Astrocyte (in vitro differentiated cells and primary cell): ENCODE measurements around the gene KLF7. TPM values are rescaled to one million over a fixed set of nuclear protein-coding genes. Genes with fewer than 3 reads are reported as not detected.

Experiments used
- DNase-seq: peaks from one replicate; pipeline ENCODE4 v3.0.0-alpha.2; 2010; ENCODE audit warnings: low read depth
- FAIRE-seq: peaks from 2 replicates; lab custom pipeline; 2011; peaks lifted over from hg19 to GRCh38; lab: Jason Lieb, UNC
- H2AFZ ChIP-seq: 2 replicates; pipeline ENCODE4 v1.6.0; 2012; ENCODE audit warnings: low read depth, low read length, inconsistent platforms
- H3K27ac ChIP-seq: 2 replicates; pipeline ENCODE4 v1.5.1; 2011; ENCODE audit warnings: low read depth, low read length, inconsistent platforms
- H3K27me3 ChIP-seq: 2 replicates; pipeline ENCODE4 v1.6.0; 2011; ENCODE audit warnings: low read length, inconsistent platforms; ENCODE audit not compliant: insufficient read depth
- H3K36me3 ChIP-seq: 2 replicates; pipeline ENCODE4 v1.5.1; 2011; ENCODE audit warnings: low read length, inconsistent platforms; ENCODE audit not compliant: insufficient read depth
- H3K4me1 ChIP-seq: 2 replicates; pipeline ENCODE4 v1.5.1; 2011; ENCODE audit warnings: low read length, inconsistent platforms; ENCODE audit not compliant: insufficient read depth
- H3K4me2 ChIP-seq: 2 replicates; pipeline ENCODE4 v1.6.0; 2012; ENCODE audit warnings: low read length, inconsistent platforms
- H3K4me3 ChIP-seq: 2 replicates; pipeline ENCODE4 v1.5.1; 2011; ENCODE audit warnings: low read depth, mild to moderate bottlenecking, low read length, inconsistent platforms; ENCODE audit not compliant: insufficient read depth
- H3K79me2 ChIP-seq: 2 replicates; pipeline ENCODE4 v1.6.0; 2012; ENCODE audit warnings: mild to moderate bottlenecking, low read length, inconsistent platforms; ENCODE audit not compliant: insufficient read depth
- H3K9ac ChIP-seq: 2 replicates; pipeline ENCODE4 v1.6.0; 2012; ENCODE audit warnings: mild to moderate bottlenecking, low read length, inconsistent platforms
- H3K9me3 ChIP-seq: 2 replicates; pipeline ENCODE4 v1.5.1; 2012; ENCODE audit warnings: low read depth, mild to moderate bottlenecking, low read length, inconsistent platforms; ENCODE audit not compliant: insufficient read depth
- H4K20me1 ChIP-seq: 2 replicates; pipeline ENCODE4 v1.6.0; 2012; ENCODE audit warnings: low read length, inconsistent platforms; ENCODE audit not compliant: insufficient read depth
- H3K27ac Mint-ChIP-seq: one replicate; pipeline ENCODE4 v1.8.0; 2021; ENCODE audit warnings: mild to moderate bottlenecking, mixed read lengths; ENCODE audit not compliant: unreplicated experiment
- H3K27me3 Mint-ChIP-seq: one replicate; pipeline ENCODE4 v1.8.0; 2021; ENCODE audit warnings: low read depth, mixed read lengths; ENCODE audit not compliant: unreplicated experiment
- H3K36me3 Mint-ChIP-seq: one replicate; pipeline ENCODE4 v1.8.0; 2021; ENCODE audit warnings: low read depth, mixed read lengths; ENCODE audit not compliant: unreplicated experiment
- H3K4me1 Mint-ChIP-seq: one replicate; pipeline ENCODE4 v1.8.0; 2021; ENCODE audit warnings: low read depth, mixed read lengths; ENCODE audit not compliant: unreplicated experiment
- H3K4me3 Mint-ChIP-seq: one replicate; pipeline ENCODE4 v1.8.0; 2021; ENCODE audit warnings: mild to moderate bottlenecking, moderate library complexity, mixed read lengths; ENCODE audit not compliant: unreplicated experiment
- H3K9me3 Mint-ChIP-seq: one replicate; pipeline ENCODE4 v1.8.0; 2021; ENCODE audit warnings: mild to moderate bottlenecking, mixed read lengths; ENCODE audit not compliant: unreplicated experiment
- CTCF ChIP-seq: IDR thresholded peaks from 2 replicates; pipeline ENCODE4 v1.5.1; 2011; ENCODE audit warnings: low read depth, mild to moderate bottlenecking, inconsistent platforms, low read length, moderate library complexity; ENCODE audit not compliant: insufficient read depth
- EZH2 ChIP-seq: IDR thresholded peaks from 2 replicates; pipeline ENCODE4 v1.6.1; 2012; ENCODE audit warnings: mild to moderate bottlenecking, low read length, inconsistent platforms; ENCODE audit not compliant: insufficient read depth
- total RNA-seq: library from RNA; stranded (reverse); gene quantifications from 2 replicates; pipeline ENCODE4 v1.2.1, GENCODE V29; 2021

KLF7 gene
- total RNA-seq, 1 donor from 2014 or later, result 81.2 TPM

DNA sequence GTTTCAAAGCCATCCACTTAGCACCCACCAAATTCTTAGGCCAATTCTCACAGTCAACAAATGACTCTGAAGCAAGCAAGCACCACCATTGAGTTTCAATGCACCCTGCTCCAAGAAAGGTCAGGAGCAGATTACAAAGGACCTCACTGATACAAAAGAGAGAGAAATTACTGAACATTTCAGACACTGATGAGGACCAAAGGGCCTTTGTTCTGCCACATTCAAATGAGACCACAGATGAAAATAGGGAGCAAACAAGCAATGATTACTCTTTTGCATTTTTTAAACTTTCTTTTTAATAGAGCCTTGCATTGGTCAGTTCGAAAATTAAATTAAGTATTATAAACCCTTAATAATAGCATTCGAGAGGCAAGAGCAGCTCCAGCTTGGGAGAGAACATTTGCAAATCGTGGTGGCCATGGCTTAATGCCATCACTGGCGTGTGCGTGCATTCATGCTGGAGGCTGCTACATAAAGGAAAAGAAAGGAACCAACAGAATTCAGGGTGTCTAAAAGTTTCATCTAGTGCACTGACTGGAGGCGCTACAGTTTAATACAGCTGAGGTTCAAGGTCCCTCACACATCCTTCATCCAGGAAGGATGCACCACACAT, 87.5 kb downstream of the KLF7 start:
- Histone ChIP-seq H3K4me2 (no peak overlapping the region), H4K20me1 (peaks cover 77% of the 10 kb centered on the region), H3K27ac (no peak overlapping the region), H3K4me3 (no peak overlapping the region), H3K9me3 (no peaks in the 10 kb centered on the region), H3K9ac (no peak overlapping the region), H2AFZ (no peak overlapping the region), H3K36me3 (peaks cover 56% of the 10 kb centered on the region), H3K4me1 (no peaks in the 10 kb centered on the region), H3K79me2 (peaks cover 30% of the 10 kb centered on the region), H3K27me3 (no peaks in the 10 kb centered on the region)
- Mint-ChIP-seq H3K4me3 (no peak overlapping the region), H3K36me3 (peaks cover 31% of the 10 kb centered on the region), H3K27me3 (no peaks in the 10 kb centered on the region), H3K9me3 (no peaks in the 10 kb centered on the region), H3K4me1 (peaks cover 27% of the 10 kb centered on the region), H3K27ac (no peak overlapping the region)
- TF ChIP-seq CTCF (no peak), EZH2 (no peak)
- DNase-seq (no peak), FAIRE-seq (no peak)

- peaks cover 20% of the 10 kb centered on the region for H3K4me1 Mint-ChIP-seq
- peaks cover 46% of the 10 kb centered on the region for H3K36me3 ChIP-seq
Measured at GRCh38 chr2:207077266-207077665, 88.5 kb downstream of the KLF7 start.

More at GRCh38 chr2:207077266-207077665, 88.5 kb downstream of the KLF7 start:
- no peak for TF ChIP-seq CTCF
- TF ChIP-seq EZH2, result no peak
- Histone ChIP-seq H3K27me3 (no peaks in the 10 kb centered on the region), H4K20me1 (peaks cover 67% of the 10 kb centered on the region), H3K4me2 (no peak overlapping the region), H3K27ac (no peak overlapping the region), H2AFZ (no peak overlapping the region), H3K9me3 (no peaks in the 10 kb centered on the region), H3K9ac (no peak overlapping the region), H3K4me3 (no peak overlapping the region), H3K4me1 (no peaks in the 10 kb centered on the region), H3K79me2 (peaks cover 20% of the 10 kb centered on the region)
- Mint-ChIP-seq H3K9me3 (no peaks in the 10 kb centered on the region), H3K36me3 (peaks cover 29% of the 10 kb centered on the region), H3K27ac (no peak overlapping the region), H3K27me3 (no peaks in the 10 kb centered on the region), H3K4me3 (no peak overlapping the region)
- no peak for DNase-seq
- no peak for FAIRE-seq
